ENCODE measurements around the gene HDDC2. TPM values are rescaled to one million over a fixed set of nuclear protein-coding genes. Genes with fewer than 3 reads are reported as not detected.

HDDC2 gene
- total and polyA plus RNA-seq, 2 of the 8 experiments (the other 6 are each of a cell fraction or from before 2014, with no cell fraction given) = 89.3 to 129 TPM

DNA sequence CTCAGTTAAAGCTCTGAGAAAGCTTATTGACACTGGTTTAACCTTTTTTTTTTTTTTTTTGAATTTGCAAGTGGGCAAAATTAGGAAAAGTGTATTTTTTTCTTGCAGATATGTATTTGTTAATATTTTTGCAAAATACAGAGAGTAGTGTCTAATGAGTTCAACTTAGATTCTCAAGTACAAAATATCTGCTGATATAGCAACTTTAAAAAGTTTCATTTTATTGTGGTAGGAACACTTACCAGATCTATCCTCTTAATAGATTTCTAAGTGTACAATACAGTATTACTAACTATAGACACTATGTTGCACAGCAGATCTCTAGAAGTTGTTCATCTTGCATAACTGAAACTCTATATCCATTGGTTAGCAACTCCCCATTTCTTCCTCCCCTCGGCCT is 30.9 kb upstream of the HDDC2 start:
- no peak overlapping the region for H2AFZ ChIP-seq (ENCODE audit: low read length)
- DNase-seq (ENCODE audit: low read depth in 1 of 2, low spot score in 2 of 2) (no peak), FAIRE-seq (no peak)
- H3K27ac ChIP-seq (ENCODE audit: low read depth, low read length) = no peak overlapping the region
- no peak overlapping the region for H2BK20ac ChIP-seq (ENCODE audit: low read length)
- no peak overlapping the region for H4K5ac ChIP-seq (ENCODE audit: insufficient read length, low read depth, low read length)
- no peaks in the 10 kb centered on the region for H3K79me1 ChIP-seq (ENCODE audit: low read depth, low read length)
- H3K23ac ChIP-seq (ENCODE audit: insufficient read length) = no peak overlapping the region
- H3K14ac ChIP-seq (ENCODE audit: insufficient read length) = no peak overlapping the region
- H2BK5ac ChIP-seq (ENCODE audit: low read depth, low read length) = no peak overlapping the region
- no peak overlapping the region for H3K18ac ChIP-seq (ENCODE audit: extremely low read depth, low read length)
- no peak overlapping the region for H3K56ac ChIP-seq (replicated peaks; ENCODE audit: insufficient read length, low read depth, low read length)
- no peaks in the 10 kb centered on the region for H3K23me2 ChIP-seq (ENCODE audit: low read depth, low read length)
- H2BK120ac ChIP-seq (replicated peaks; ENCODE audit: low read depth, low read length) = no peak overlapping the region
- H3K4me3 ChIP-seq (ENCODE audit: extremely low read depth in 1 of 4, insufficient read depth in 2 of 4, low read depth in 3 of 4, low read length in 4 of 4) = no peak overlapping the region
- H3K9ac ChIP-seq (replicated peaks in 1 of 4; ENCODE audit: extremely low read depth in 1 of 4, low read depth in 3 of 4, low read length in 3 of 4) = no peak overlapping the region
- 88% methylated on average over 1 of the region's 1 CpG; no CpG with 5 or more reads in 1 of the 2 experiments for WGBS, 2 experiments (ENCODE audit: extremely low coverage in 1 of 2, insufficient coverage in 1 of 2, insufficient read length in 1 of 2, insufficient replicate concordance in 2 of 2, low coverage in 1 of 2, low lambda C conversion rate in 2 of 2, missing lambda C conversion rate in 1 of 2)
- no peaks in the 10 kb centered on the region for H4K20me1 ChIP-seq (replicated peaks in 1 of 2; ENCODE audit: control insufficient read depth in 1 of 2, insufficient read depth in 2 of 2, low read length in 2 of 2)
- H4K91ac ChIP-seq (replicated peaks; ENCODE audit: insufficient read length, low read length) = no peak overlapping the region
- no peaks in the 10 kb centered on the region for H3K79me2 ChIP-seq (ENCODE audit: control insufficient read depth in 1 of 2, insufficient read depth in 2 of 2, low read length in 2 of 2)
- H2BK12ac ChIP-seq (ENCODE audit: low read depth, low read length) = no peak overlapping the region
- no peak overlapping the region for H3K4ac ChIP-seq (replicated peaks; ENCODE audit: insufficient read length, low read depth, low read length)
- no peak overlapping the region for H4K8ac ChIP-seq (ENCODE audit: extremely low read depth, insufficient read depth, low read length)
- no peaks in the 10 kb centered on the region for H3K36me3 ChIP-seq (ENCODE audit: control insufficient read depth in 2 of 4, insufficient read depth in 4 of 4, low read length in 3 of 4)
- H3K9me3 ChIP-seq (ENCODE audit: insufficient read depth in 2 of 2, low read depth in 1 of 2, low read length in 1 of 2) = no peaks in the 10 kb centered on the region; a peak in 2 of 4 replicates
- H2AK5ac ChIP-seq (ENCODE audit: low read depth, low read length) = no peak overlapping the region
- no peaks in the 10 kb centered on the region for H3K4me1 ChIP-seq (replicated peaks in 1 of 4; ENCODE audit: control insufficient read depth in 3 of 4, insufficient read depth in 4 of 4, low read length in 3 of 4)
- H3K27me3 ChIP-seq (replicated peaks in 1 of 4; ENCODE audit: control insufficient read depth in 3 of 4, extremely low read depth in 1 of 4, insufficient read depth in 3 of 4, low read length in 3 of 4) = no peaks in the 10 kb centered on the region
- no peak overlapping the region for H2BK15ac ChIP-seq (ENCODE audit: low read length)
- CTCF ChIA-PET (ENCODE audit: partially characterized antibody) = interaction anchor here (0.8 to 1.6 kb wide), 6 partner anchors 10 to 436 kb away, joined by 3 to 6 read pairs (median 4); no protein-coding TSS in a partner anchor
- POLR2A ChIA-PET (ENCODE audit: partially characterized antibody) = interaction anchor here (0.8 kb wide), 1 partner anchor 19 kb away, joined by 3 read pairs; no protein-coding TSS in a partner anchor
- H3K4me2 ChIP-seq (ENCODE audit: insufficient read depth in 1 of 2, low read depth in 2 of 2, low read length in 2 of 2) = no peak overlapping the region
- TF ChIP-seq PHF8 (conservative IDR thresholded peaks at IDR 0.05; ENCODE audit: low read depth, low read length) (no peak), YY1 (IDR thresholded peaks at IDR 0.05; ENCODE audit: low read depth, low read length) (no peak), CBX8 (IDR thresholded peaks at IDR 0.05; ENCODE audit: borderline replicate concordance, low read depth, low read length) (no peak), ASH2L (IDR thresholded peaks at IDR 0.05; ENCODE audit: low read length) (no peak), CBX5 (IDR thresholded peaks at IDR 0.05; ENCODE audit: low read depth, low read length) (no peak), TBP (IDR thresholded peaks at IDR 0.05; ENCODE audit: low read depth, low read length) (no peak), NRF1 (IDR thresholded peaks at IDR 0.05; ENCODE audit: low read depth, low read length) (no peak), RFX5 (IDR thresholded peaks at IDR 0.05; ENCODE audit: borderline replicate concordance, low read depth, low read length) (no peak), ATF2 (IDR thresholded peaks at IDR 0.05; ENCODE audit: low read length) (no peak), TAF7 (optimal IDR thresholded peaks at IDR 0.05; ENCODE audit: borderline replicate concordance, low read depth, low read length) (no peak), USF2 (IDR thresholded peaks at IDR 0.05; ENCODE audit: low read length) (no peak)
- TF ChIP-seq, protein P1, sequence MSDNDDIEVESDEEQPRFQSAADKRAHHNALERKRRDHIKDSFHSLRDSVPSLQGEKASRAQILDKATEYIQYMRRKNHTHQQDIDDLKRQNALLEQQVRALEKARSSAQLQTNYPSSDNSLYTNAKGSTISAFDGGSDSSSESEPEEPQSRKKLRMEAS (IDR thresholded peaks at IDR 0.05) = no peak

All from H1 (cell line).